ENCODE measurements around the gene PROKR2. TPM values are rescaled to one million over a fixed set of nuclear protein-coding genes. Genes with fewer than 3 reads are reported as not detected.

Gene PROKR2
- total RNA-seq, 1 donor from 2014 or later = not detected

Other genes starting within 250 kb of the PROKR2 start
- gene TMEM230, start 203.9 kb downstream of the PROKR2 start, total RNA-seq = 86.3 and 86.9 TPM in 2 replicates
- 532 TPM in 2 replicates for gene PCNA, start 197.0 kb downstream of the PROKR2 start, total RNA-seq
- gene CDS2, start 189.9 kb downstream of the PROKR2 start, total RNA-seq = 34.7 and 39.2 TPM in 2 replicates